Esophagus (tissue), 2 donors: Measurements from ENCODE around the gene OBSCN. TPM values are rescaled to one million over a fixed set of nuclear protein-coding genes. Genes with fewer than 3 reads are reported as not detected.
A peak's percentile ranks its signal among the peaks of the same experiment; 100 is the strongest.

Experiments
- H3K27ac ChIP-seq, 2 donors: one replicate each; pipeline ENCODE4 v1.5.1; 2013; ENCODE audit warnings: low read depth in 2 of 2, mild to moderate bottlenecking in 2 of 2, inconsistent platforms in 1 of 2, low read length in 1 of 2, moderate library complexity in 1 of 2
- H3K27me3 ChIP-seq, 2 donors: one replicate each; pipeline ENCODE4 v1.6.1; 2013; ENCODE audit warnings: low read length in 2 of 2, control low read depth in 1 of 2, mild to moderate bottlenecking in 1 of 2; ENCODE audit not compliant: insufficient read depth in 2 of 2, control insufficient read depth in 1 of 2
- H3K36me3 ChIP-seq, 2 donors: one replicate each; pipeline ENCODE4 v1.6.1; 2013; ENCODE audit warnings: low read length in 1 of 2; ENCODE audit not compliant: control insufficient read depth in 2 of 2, insufficient read depth in 2 of 2
- H3K4me1 ChIP-seq, 2 donors: one replicate each; pipeline ENCODE4 v1.6.1; 2013; ENCODE audit warnings: low read length in 1 of 2; ENCODE audit not compliant: control insufficient read depth in 2 of 2, insufficient read depth in 2 of 2
- H3K4me3 ChIP-seq, 2 donors: one replicate each; pipeline ENCODE4 v1.5.1; 2013; ENCODE audit warnings: low read length in 2 of 2, mild to moderate bottlenecking in 2 of 2, low read depth in 1 of 2, moderate library complexity in 1 of 2
- H3K9me3 ChIP-seq, 2 donors: one replicate each; pipeline ENCODE4 v1.6.1; 2013; ENCODE audit warnings: mild to moderate bottlenecking in 2 of 2, low read depth in 1 of 2, low read length in 1 of 2, moderate library complexity in 1 of 2; ENCODE audit not compliant: control insufficient read depth in 2 of 2, insufficient read depth in 1 of 2
- WGBS, 2 donors: extraction: QIAGEN DNeasy Blood & Tissue Kit; methylation state at CpG; one replicate each; pipeline ENCODE4 v1.1.7; 2013; 5-methylcytosine and 5-hydroxymethylcytosine counted together
- polyA plus RNA-seq, 2 donors: library from polyadenylated mRNA; stranded (reverse); fragments of 200-250 nt; gene quantifications; one replicate each; pipeline ENCODE4 v1.2.3, GENCODE V29; 2013
- donor health status: healthy with polysubstance abuse.
- donor health status: Bipolar disorder and iron deficiency.

The OBSCN gene
- polyA plus RNA-seq, 2 donors: 7.7 to 20.6 TPM

- H3K9me3 ChIP-seq: peaks cover 0 to 3% of the 10 kb centered on the region in 2 donors
- 83 to 87% methylated on average over 14 of the region's 14 CpGs for WGBS, 2 donors
- H3K27ac ChIP-seq: peak overlapping the region in 1 of 2 donors; percentile 1
- H3K4me1 ChIP-seq: peaks cover 4 to 17% of the 10 kb centered on the region in 2 donors
- no peak overlapping the region for H3K4me3 ChIP-seq
- no peaks in the 10 kb centered on the region for H3K36me3 ChIP-seq
- no peaks in the 10 kb centered on the region for H3K27me3 ChIP-seq
These were observed 166.1 kb downstream of the OBSCN start for GRCh38 chr1:228373681-228374571.

- Histone ChIP-seq H3K27me3 (no peaks in the 10 kb centered on the region), H3K36me3 (no peaks in the 10 kb centered on the region), H3K27ac (peak overlapping the region; percentile 16 to 72), H3K9me3 (peaks cover 0 to 3% of the 10 kb centered on the region in 2 donors), H3K4me1 (peaks cover 4 to 17% of the 10 kb centered on the region in 2 donors), H3K4me3 (no peak overlapping the region)
- 58 to 61% methylated on average over 25 of the region's 25 CpGs for WGBS, 2 donors
These were observed 167.1 kb downstream of the OBSCN start for GRCh38 chr1:228374711-228375577.

- H3K4me3 ChIP-seq: no peak overlapping the region
- H3K4me1 ChIP-seq: peaks cover 4 to 17% of the 10 kb centered on the region in 2 donors
- H3K9me3 ChIP-seq: peaks cover 0 to 3% of the 10 kb centered on the region in 2 donors
- peak overlapping the region; percentile 4 to 72 for H3K27ac ChIP-seq
- WGBS, 2 donors: 94 to 97% methylated on average over 22 of the region's 22 CpGs
- no peaks in the 10 kb centered on the region for H3K27me3 ChIP-seq
- no peaks in the 10 kb centered on the region for H3K36me3 ChIP-seq
These were observed 167.9 kb downstream of the OBSCN start for GRCh38 chr1:228375578-228376261.

GRCh38 chr1:228376262-228376628 lies 168.4 kb downstream of the OBSCN start:
- peak overlapping the region in 1 of 2 donors; percentile 22 for H3K27ac ChIP-seq
- H3K4me1 ChIP-seq: peaks cover 4 to 16% of the 10 kb centered on the region in 2 donors
- 80 to 83% methylated on average over 3 of the region's 3 CpGs for WGBS, 2 donors

GRCh38 chr1:228376651-228377631 lies 169.1 kb downstream of the OBSCN start:
- no peak overlapping the region for H3K27ac ChIP-seq
- WGBS, 2 donors: 89 to 90% methylated on average over 31 of the region's 31 CpGs
- H3K4me3 ChIP-seq: no peak overlapping the region
- H3K36me3 ChIP-seq: no peaks in the 10 kb centered on the region
- H3K4me1 ChIP-seq: peaks cover 4 to 14% of the 10 kb centered on the region in 2 donors
- H3K9me3 ChIP-seq: peaks cover 0 to 3% of the 10 kb centered on the region in 2 donors
- H3K27me3 ChIP-seq: no peaks in the 10 kb centered on the region

More at GRCh38 chr1:228376262-228376628, 168.4 kb downstream of the OBSCN start:
- Histone ChIP-seq H3K27me3 (no peaks in the 10 kb centered on the region), H3K4me3 (no peak overlapping the region), H3K36me3 (no peaks in the 10 kb centered on the region), H3K9me3 (peaks cover 0 to 3% of the 10 kb centered on the region in 2 donors)

- Histone ChIP-seq H3K4me3 (peak overlapping the region in 1 of 2 donors; percentile 30), H3K9me3 (peaks cover 0 to 3% of the 10 kb centered on the region in 2 donors), H3K27ac (no peak overlapping the region), H3K36me3 (no peaks in the 10 kb centered on the region), H3K4me1 (peaks cover 4 to 14% of the 10 kb centered on the region in 2 donors), H3K27me3 (no peaks in the 10 kb centered on the region)
- WGBS, 2 donors: 58 to 61% methylated on average over 4 to 5 of the region's 5 CpGs
These were observed 169.8 kb downstream of the OBSCN start for GRCh38 chr1:228377664-228378089.

GRCh38 chr1:228378090-228378872 lies 170.4 kb downstream of the OBSCN start:
- 4 to 5% methylated on average over 54 to 69 of the region's 73 CpGs for WGBS, 2 donors
- H3K9me3 ChIP-seq: peaks cover 0 to 3% of the 10 kb centered on the region in 2 donors
- H3K36me3 ChIP-seq: no peaks in the 10 kb centered on the region
- peak overlapping the region in 1 of 2 donors; percentile 28 for H3K27ac ChIP-seq
- peaks cover 4 to 14% of the 10 kb centered on the region in 2 donors for H3K4me1 ChIP-seq
- no peaks in the 10 kb centered on the region for H3K27me3 ChIP-seq
- peak overlapping the region; percentile 44 to 46 for H3K4me3 ChIP-seq
